HG03039 (cell line): ENCODE measurements around the gene MRGPRE.

Experiments
- ATAC-seq: cut with Tn5 transposase; IDR thresholded peaks from one replicate; pipeline ENCODE4 v1.9.1; 2021; ENCODE audit warnings: mild to moderate bottlenecking, moderate library complexity; ENCODE audit not compliant: unreplicated experiment

The MRGPRE gene

DNA sequence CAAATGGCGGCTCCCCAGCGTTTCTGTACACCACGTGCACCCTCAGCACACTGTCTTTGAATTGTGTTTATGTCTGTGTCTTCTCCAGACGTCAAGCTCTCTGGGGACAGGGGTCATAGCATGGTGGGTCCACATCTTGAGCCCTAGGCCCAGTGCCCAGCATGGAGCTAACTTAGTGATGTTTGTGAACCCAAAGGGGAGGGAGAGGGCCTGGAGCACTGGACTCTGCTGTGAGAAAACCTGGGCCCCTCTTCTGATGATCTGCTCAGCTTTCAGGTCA, 17.9 kb downstream of the MRGPRE start:
- ATAC-seq = no peak

DNA sequence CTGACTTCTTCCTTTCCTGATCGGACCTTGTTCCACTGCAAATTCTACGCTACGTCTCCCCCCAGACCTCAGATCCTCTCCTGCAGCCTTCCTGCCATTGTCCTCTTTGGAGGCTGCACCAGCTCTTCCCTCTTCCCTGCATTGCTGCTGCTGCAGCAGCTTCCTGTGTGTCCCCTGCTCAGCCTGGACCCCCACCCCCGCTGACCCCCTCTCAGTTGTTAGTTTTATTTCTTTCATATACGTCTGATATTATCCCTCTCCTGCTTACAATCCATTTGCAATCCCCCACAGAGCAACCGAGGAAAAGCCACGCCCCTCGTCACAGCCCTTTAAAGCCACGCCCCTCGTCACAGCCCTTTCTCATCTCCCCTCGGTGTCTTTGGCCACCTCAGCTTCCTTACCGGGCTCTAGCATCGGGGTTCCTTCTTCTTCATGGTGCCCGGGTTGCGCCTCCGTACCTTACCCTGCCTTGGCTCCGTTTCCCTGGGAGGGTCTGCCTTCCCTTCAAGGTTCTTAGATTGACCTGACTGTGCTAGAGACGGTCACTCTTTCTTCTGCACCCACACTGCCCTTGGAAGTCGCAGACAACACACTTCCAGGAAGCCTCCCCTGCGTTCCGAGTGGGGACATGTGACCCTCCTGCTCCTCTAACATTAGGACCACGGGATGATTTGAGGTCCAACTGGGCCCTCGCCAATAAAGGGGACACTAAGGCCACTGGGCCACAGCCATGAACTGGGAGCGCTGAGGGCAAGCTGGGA, 18.4 kb downstream of the MRGPRE start:
- ATAC-seq = no peak

DNA sequence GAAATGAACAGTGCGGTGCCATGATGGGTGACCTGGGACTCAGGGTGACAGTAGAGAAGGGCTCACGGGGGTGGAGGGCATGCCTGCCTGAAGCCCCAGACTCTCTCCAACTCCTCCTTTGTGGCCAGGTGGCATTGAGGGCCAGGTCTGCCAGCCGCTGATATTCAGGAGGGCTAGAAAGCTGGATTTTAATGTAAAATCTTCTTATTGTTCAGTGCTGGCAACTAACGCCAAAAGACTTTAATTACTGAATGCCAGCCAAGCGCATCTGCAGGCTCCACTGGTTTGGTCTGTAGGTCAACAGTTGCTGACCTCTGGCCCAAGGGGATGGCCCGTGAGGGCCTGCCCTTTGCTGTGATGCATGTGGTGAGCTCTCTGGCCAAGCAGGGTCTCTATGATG, 23.9 kb downstream of the MRGPRE start:
- ATAC-seq = no peak

DNA sequence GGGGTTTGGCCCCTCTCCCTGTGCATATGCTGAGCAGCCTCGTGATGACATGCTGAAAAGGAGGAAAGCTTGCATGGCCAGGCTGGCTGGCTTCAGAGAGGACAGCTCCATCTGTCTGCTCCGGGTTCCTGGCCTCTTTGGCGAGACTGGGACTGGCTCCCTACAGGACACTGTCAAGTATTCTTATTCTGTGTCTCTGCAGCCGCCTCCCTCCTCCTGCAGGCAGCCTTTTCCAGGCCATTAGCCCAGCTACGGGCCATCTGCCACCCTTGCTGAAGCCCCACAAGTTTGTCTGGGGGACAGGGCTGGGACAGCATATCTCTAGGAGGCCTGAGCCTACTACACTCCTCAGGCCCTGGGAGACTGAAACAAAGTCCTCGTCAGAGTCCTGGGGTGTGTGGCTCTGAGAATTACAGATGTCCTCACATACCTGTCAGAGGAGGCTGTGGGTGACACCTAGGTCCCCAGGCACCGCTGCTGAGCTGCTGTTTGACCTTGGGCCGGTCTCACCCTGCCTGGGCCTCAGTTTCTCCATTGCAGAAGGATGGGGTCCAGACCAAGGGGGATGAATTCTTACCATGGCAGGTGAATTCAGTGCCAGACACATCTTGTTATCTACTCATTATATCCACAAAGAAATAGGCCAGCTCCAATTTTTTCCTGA, 24.6 kb downstream of the MRGPRE start:
- ATAC-seq = no peak

DNA sequence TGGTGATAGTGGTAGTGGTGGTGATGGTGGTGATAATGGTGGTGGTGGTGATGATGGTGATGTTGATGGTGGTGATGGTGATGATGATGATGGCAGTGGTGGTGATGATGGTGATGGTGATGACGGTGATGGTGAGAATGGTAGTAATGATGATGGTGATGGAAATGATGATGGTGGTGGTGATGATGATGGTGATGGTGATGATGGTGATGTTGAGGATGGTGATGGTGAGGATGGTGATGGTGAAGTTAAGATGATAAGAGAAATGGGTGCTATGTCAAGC, 25.4 kb downstream of the MRGPRE start:
- ATAC-seq = no peak

DNA sequence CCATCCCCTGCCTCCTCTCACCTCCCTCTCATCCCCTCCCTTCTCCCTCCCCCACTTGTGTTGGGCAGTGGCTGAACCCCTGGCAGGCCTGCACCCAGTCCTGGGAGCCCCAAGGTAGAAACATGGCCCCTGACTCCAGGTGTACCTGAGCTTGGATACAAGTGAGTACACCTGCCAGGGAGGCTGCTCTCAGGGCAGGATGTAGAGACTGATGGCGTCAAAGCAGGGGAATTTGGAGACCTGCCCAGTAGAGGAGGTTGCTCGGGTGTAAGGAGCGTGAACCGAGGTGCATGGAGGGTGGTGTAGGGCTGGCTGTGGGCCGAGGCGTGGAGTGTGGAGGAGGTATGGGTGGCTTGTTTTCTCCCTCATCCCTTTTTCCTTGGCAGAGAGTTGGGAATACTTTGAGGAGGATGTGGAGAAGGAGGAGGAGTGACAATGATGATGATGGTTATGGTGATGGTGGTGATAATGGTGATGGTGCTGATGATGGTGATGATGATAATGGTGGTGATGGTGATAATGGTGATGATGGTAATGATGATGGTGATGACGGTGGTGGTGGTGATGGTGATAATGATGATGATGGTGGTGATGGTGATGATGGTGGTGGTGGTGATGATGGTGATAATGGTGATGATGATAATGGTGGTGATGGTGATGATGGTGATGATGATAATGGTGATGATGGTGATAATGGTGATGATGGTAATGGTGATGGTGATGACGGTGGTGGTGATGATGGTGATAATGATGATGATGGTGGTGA, 25.9 kb downstream of the MRGPRE start:
- no peak for ATAC-seq

DNA sequence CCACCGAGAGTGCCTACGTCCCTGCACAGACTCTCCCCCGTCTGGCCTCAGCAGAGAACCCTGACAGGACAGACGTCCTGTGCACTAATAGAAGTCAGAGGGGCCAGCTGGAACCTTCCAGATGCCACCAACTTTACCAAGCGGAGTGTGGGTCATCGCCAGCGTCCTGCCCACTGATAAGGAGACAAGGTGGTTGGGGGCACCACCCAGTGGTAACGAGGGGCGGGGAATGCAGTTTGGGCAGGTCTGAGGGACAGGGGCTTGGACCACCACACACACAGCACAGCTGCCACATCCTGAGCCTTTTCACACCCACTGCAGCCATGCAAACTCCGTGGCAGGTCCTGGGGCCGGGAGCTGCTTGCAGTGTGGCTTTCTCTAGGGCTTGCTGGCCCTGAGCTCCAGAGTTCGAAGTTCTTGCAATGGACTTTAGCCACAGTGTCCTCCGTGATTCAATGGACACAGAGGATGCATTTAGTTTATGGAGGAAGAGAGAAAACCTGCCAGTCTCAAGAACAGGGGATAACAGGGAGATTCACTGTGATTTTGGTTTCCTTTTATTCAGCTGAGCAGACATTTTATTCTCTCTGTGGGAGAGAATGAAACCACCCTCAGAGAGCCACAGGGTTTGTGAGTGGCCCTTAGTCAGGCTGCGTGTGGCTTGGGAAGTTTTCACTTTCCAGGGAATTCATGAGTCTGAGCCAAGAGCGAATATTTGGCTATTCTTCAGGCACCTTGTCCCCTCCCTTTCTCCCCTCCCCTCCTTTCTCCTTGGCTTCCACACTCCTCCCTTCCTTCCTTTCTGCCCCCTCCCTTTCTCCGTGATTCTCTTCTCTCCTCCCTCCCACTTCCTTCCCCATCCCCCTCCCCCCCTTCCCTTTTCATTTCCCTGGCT, 26.7 kb downstream of the MRGPRE start:
- no peak for ATAC-seq

DNA sequence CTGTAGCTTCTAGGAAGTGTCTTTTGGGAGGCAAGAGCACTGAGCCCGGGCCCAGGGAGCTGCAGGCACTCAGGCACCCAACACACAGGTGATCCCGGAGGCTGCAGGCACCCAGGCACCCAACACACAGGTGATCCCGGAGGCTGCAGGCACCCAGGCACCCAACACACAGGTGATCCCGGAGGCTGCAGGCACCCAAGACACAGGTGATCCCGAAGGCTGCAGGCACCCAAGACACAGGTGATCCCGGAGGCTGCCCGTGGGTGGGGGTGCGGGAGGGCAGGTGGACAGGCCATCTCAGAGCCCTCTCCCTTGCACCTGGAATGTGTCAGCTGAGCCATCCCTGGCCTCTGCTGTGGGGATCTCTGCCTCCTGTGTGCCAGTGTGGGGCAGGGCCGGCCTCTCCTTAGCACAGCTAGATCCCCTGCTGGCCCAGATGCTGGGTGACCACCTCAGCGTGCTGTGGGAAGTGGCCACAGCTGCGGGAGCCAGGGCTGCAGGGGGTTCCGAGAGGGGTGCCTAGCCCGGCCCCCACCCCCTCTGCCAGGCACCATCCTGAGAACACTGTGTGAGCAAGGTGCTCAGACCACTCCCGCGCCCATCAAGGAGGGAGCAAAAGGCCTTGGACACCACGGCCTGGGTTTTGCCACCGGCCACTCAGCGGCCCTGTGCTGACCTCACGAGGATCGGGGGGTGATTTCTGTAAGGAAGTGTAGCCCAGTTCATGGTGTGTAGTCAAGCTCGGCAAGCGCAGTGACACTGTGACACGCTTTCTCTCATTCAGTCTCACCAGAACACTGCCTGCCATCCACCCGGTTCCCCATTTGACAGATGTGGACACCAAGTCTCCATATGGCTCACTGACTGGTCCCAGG, 27.8 kb downstream of the MRGPRE start:
- no peak for ATAC-seq

DNA sequence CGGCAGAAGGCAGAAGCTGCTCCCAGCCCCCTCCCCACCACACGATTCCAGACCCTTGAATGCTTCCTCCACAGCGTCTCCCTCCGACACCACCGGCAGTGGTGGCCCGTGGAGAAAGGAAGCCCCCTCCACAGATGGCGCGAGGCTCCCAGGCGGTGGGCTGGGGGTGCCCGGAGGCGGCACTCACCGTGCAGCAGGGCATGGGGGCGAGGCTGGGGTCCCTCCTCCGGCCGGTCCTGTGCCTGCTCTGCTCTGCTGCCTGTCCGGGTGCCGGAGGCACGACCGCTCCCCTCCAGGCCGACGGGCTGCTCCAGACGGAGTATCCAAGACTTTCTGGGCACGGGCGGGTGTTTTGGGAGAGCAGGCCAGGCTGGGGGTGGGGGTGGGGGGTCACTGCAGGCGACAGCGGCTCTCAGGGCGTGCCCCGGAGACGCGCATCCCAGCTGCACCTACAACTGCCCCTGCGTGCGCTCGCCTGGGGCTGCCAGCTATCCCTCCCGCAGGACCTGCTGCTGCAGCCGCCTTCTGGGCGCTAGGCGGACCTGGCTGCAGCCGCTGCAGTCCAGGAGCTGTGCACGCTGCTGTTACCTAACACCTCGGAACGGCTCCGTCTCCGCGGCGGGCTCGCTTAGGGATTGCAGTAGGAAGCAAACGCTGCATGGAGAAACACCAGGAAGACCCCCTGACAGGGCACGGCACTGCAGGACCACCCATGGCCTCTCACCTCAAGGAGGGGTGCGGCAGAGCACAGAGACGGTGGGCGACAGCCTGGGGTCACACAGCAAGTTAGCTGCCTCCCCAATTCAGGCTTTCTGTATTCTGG, 28.8 kb downstream of the MRGPRE start:
- ATAC-seq = no peak

DNA sequence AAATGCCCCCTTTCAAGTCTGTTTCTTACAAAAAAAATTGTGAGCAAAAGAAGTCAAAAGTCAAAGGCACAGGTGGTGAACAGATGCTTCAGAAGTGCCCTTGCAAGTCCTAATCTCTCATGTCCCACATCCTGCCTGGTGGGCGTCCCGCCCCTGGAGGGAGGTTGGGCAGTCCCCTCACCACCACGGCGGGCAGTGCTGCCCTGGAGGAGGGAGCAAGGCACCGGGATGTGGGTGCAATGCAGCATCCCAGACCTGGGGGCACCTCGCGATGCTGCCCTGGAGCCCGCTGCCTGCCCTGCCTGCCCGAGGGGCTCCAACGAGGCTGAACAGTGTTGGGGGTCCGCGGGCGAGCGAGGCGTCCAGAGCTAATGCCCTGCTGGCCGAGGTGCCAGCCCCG, 29.5 kb downstream of the MRGPRE start:
- ATAC-seq = no peak

DNA sequence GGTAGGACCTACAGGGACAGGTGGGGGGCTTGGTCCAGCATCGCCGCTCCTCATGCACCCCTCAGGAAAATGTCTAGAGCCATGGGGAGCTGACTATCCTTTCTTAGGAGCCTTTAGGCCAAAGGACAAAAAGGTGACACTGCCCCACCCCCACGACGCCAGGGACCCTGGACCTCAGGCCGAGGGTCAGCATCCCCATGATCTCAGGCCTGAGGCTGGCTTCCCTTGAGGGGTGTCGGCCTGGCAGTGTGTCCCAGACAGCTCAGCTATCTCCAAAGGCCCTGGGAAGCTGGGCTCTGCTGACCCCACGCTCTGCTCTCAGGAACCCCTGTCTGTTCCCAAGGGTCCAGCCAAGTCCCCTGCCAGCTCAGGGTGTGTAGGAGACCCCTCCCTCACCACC, 29.9 kb downstream of the MRGPRE start:
- ATAC-seq = no peak

DNA sequence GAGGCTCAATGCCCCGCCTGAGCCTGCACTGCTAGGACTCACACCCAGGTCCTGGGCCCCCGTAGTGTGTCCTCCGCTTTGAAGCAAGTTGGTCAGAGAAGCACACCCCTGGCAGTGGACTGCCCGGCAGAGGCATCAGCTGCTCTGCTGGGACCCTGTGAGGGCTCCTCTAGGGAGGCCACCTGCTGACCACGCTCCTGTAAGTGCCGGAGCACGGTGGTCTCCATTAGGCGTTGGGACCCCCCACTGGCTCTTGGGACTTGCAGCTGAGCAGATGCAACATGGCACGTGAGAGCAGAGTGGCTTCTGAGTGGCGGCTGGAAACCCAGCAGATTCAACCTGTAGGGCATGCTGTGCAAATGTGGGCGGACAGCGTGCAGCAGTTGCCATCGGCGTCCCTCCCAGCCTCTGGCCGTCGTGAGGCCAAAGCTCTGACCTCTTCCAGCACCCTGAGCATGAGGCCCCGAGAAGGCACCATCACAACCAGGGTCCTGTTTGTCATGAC, 30.5 kb downstream of the MRGPRE start:
- no peak for ATAC-seq

DNA sequence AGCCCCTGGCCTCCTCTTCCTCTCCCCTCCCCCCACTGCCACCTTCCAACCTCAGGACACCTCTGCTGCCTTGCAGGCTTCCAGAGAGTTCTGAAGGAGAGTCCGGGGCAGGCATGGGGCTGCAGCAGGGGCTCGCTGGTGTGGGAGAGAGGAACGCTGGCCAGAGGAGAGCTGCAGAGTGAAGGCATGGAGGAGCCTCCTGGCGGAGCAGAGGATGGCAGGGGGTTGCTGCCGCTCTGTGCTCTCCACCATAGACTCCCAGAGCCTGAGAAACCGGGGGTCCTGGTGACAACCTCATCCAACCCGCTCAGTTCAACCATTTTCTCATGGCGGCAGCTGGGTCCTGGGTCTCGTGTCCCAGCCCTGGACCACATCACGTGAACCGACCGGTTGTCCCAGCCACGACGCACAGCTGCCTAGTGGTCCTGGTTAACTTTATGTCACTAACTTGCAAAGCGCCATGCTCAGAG, 31.1 kb downstream of the MRGPRE start:
- ATAC-seq = no peak

DNA sequence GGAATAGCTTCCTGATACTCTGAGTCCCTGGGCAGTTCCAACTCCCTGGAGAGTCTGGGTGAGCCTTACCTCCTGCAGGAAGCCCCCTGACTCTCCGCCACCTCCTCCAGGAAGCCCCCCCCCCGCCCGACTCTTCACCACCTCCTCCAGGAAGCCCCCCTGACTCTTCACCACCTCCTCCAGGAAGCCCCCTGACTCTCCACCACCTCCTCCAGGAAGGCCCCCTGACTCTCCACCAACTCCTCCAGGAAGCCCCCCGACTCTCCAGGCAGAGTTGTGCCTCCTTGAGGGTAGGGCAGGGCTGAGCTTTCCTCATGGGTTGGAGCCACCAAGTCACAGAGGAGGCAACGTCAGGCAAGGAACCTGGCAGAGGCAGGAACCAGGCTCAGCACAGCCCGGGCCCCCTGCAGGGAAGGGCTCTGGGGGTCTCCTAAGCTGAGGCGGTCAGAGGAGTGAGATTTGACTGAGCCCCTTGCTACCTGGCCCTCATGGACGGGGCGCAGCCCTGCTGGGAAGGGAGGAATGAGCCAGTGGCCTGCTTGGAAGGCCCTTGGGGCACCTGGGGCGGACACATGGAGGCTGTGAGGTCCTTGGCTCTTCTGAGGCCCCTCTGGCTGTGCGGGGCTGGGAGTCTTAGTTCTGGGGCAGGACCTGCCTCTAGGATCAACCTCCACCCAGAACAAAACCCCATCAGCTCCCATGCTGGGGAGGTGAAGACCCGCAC, 31.7 kb downstream of the MRGPRE start:
- no peak for ATAC-seq

DNA sequence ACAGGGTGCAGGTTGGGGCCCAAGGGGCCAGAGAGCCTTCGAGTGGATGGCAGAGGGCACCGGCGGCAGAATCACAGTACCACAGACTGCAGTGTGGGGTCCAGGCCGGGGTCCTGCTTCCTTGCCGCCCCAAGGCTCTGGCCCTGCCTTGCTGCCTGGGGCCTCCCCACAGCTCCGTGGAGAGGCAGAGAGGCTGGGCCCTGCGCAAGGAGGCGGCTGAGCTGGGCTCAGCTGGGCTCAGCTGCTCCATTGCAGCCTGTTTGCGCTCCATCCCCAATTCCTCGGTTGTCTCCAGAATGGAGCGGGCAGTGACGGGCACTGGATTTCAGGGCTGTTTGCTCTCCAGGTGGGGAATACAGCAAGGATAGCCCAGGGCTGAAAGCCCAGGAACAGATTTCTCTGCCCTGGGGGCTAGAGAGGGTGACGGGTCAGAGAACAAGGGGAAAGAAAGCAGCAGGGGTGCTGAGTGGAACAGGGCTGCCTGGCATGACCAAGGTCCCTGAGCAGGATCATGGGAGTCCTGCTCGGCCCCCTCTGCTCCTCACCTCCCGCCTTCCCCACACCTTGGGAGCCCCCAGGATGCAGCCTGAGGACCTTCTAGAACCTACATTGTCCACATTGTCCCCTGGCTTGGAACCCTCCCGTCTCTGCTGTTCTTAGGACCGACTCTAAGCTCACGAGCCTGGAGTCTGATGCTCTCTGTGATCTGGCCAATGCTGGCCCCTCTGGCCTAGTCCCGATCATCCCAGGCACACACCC, 32.5 kb downstream of the MRGPRE start:
- no peak for ATAC-seq

DNA sequence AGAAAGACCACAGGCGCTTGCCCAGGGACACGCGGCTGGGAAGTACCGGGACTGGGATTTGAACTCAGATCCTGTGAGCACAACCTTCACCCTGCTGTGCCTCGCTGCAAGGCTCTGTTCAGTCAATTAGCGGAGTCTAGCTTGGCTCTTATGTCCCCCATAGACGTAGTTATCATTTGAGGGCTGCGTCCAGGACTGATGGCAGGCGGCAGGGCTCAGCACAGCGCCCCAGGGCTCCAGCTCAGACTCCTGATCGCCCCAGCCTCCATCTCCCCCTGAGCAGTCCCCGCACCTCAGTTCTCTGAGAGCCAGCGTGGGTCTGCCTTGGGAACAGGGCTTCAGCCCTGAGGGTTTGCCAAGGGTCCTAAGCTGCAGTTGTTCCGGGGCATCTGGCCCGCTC, 33.4 kb downstream of the MRGPRE start:
- no peak for ATAC-seq

DNA sequence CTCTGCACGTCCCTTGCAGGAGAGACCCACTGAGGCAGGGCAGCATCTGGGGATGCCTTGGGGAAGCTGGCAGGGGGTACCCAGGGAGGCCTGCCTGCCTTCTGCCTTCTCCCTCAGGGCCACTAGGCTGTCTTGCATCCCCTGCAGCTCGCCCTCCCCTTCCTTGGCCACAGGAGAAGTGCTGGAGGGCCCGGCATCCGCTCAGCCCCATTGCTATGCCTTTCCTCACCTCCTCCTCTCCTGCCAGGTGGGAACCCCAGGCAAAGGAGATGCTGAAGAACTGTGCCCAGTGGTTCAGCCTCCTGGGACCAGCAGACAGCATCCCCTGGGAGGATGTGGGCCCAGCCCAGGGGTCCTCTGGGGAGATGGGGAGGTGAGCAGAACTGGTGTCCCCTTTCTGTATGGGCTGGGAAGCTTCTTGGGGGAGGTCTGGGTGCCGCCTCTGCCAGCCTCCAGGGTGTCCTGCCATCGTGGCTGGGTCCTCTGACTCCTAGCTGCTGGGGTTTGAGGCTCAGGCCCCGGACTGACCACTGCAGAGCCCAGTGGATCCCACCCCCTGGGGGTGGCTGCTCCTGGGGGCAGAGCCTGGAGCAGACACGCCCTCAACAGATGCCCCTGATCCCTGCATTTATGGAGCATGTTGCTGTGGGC, 34.2 kb downstream of the MRGPRE start:
- ATAC-seq = no peak
